AG04450 (cell line): Measurements from ENCODE around the gene STAT4. TPM values are rescaled to one million over a fixed set of nuclear protein-coding genes. Genes with fewer than 3 reads are reported as not detected.

Source experiments
- CTCF ChIA-PET: fragments of 300-600, 350-600 bp; formaldehyde crosslinking; extraction: SDS; loops from one replicate; lab custom pipeline; 2022; ENCODE audit warnings: antibody characterized with exemption, inconsistent platforms; lab: Charles Lee
- POLR2A ChIA-PET: fragments of 350-600 bp; formaldehyde crosslinking; extraction: SDS; loops from one replicate; lab custom pipeline; 2021; ENCODE audit warnings: antibody characterized with exemption, inconsistent platforms; lab: Yijun Ruan, JAX
- DNase-seq: peaks from one replicate; pipeline ENCODE4 v3.0.0-alpha.2; 2011; ENCODE audit warnings: low read depth, low spot score
- H3K27ac ChIP-seq: one replicate; pipeline ENCODE4 v1.5.1; 2012; ENCODE audit warnings: low read depth, low read length, control low read depth
- H3K27me3 ChIP-seq: one replicate; pipeline ENCODE4 v1.6.0; 2012; ENCODE audit warnings: low read length; ENCODE audit not compliant: control insufficient read depth, insufficient read depth
- H3K4me3 ChIP-seq: 2 replicates; pipeline ENCODE4 v1.5.1; 2011; ENCODE audit warnings: mild to moderate bottlenecking, low read depth, low read length, control low read depth
- H3K9me3 ChIP-seq: 2 replicates; pipeline ENCODE4 v1.5.1; 2012; ENCODE audit warnings: low read length; ENCODE audit not compliant: control insufficient read depth, insufficient read depth
- polyA plus RNA-seq: library from polyadenylated mRNA; depleted of rRNA; stranded (reverse); fragments of >200 nt; gene quantifications from 2 replicates; pipeline ENCODE4 v1.2.3, GENCODE V29; 2011
- TF ChIP-seq, protein P1 (sequence below): IDR thresholded peaks from 2 replicates; pipeline ENCODE4 v1.5.1; 2011; ENCODE audit warnings: low read depth, low read length, control low read depth, inconsistent platforms

Gene STAT4
- polyA plus RNA-seq, 1 experiment = 1.3 TPM

DNA sequence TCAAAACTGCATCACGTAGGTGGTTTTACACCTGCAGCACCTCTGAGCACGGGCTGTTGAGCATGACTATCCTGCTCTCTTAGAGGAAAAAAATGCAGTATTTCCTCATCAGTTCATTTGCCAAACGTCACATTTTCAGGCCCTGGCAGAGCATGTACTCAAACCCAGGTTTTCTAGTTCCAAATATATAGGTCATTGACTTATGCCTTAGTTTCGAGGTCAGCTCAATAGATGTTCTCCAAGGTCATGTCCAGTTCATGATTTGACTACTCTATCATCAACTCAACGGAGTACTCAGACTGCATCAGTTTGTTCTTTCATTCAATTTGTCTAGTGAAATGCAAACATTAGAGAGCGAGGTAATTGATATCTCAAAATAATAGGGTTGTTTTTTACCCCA lies 97.5 kb downstream of the STAT4 start:
- ChIA-PET POLR2A (no interaction called here), CTCF (interaction anchor here (0.7 to 6.5 kb wide), 31 partner anchors 10 to 501 kb away, joined by 3 to 251 read pairs (median 8); partner anchors contain the start of gene STAT4)
- H3K4me3 ChIP-seq = no peak overlapping the region
- no peaks in the 10 kb centered on the region for H3K9me3 ChIP-seq
- TF ChIP-seq, protein P1, sequence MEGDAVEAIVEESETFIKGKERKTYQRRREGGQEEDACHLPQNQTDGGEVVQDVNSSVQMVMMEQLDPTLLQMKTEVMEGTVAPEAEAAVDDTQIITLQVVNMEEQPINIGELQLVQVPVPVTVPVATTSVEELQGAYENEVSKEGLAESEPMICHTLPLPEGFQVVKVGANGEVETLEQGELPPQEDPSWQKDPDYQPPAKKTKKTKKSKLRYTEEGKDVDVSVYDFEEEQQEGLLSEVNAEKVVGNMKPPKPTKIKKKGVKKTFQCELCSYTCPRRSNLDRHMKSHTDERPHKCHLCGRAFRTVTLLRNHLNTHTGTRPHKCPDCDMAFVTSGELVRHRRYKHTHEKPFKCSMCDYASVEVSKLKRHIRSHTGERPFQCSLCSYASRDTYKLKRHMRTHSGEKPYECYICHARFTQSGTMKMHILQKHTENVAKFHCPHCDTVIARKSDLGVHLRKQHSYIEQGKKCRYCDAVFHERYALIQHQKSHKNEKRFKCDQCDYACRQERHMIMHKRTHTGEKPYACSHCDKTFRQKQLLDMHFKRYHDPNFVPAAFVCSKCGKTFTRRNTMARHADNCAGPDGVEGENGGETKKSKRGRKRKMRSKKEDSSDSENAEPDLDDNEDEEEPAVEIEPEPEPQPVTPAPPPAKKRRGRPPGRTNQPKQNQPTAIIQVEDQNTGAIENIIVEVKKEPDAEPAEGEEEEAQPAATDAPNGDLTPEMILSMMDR = no peak
- no peak overlapping the region for H3K27ac ChIP-seq
- no peaks in the 10 kb centered on the region for H3K27me3 ChIP-seq
- DNase-seq = no peak

DNA sequence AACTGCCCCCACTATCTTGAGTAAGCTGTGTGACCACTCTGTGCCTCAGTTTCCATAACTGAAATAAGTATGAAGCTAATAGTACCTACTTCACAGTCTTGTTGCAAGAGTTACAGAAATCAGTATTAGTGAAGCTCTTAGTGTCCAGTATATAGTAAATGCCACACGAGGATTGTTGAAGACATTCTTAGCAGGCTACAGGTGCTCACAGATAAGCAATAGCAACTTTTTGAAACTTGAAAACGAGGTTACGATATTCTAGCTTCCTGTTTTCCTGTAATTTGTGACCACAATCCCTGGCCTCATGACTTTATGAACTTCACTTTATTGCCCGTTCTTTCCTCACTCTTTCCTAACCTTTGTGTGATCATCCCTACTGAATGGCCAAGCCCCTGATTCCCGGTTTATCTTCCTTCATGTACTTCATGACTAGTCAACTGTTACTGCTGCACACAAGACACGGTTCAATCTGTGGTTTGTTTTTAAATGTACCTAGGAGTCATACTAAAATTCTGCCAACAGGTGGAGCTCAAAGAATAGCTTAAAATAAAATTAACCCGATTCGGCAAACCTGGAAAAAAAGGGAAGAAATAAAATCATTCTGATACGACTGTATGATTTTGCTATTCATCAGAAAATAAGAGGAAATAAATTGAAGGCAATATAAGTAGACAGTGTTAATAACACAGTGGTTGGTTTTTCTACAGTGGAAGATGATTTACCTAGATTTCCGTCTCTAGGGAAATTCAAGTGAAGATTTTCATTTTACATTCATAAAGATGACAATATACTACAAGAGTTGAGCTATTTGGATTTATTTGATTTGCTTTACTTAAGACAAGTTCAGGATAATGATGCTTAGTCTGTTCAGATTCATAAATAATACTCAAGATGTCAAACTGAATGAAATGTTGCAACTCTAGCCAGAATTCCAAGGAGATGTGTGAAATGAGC lies 98.7 kb downstream of the STAT4 start:
- H3K9me3 ChIP-seq = no peaks in the 10 kb centered on the region
- DNase-seq = no peak
- no peaks in the 10 kb centered on the region for H3K27me3 ChIP-seq
- ChIA-PET CTCF (interaction anchor here (0.6 to 6.5 kb wide), 48 partner anchors 10 to 606 kb away, joined by 3 to 251 read pairs (median 5); partner anchors contain the start of gene STAT4), POLR2A (interaction anchor here (0.6 to 2.3 kb wide), 5 partner anchors 32 to 252 kb away, joined by 3 to 18 read pairs (median 4); no protein-coding TSS in a partner anchor)
- no peak overlapping the region for H3K4me3 ChIP-seq
- TF ChIP-seq, protein P1 = peak; percentile 69
- H3K27ac ChIP-seq = no peak overlapping the region

DNA sequence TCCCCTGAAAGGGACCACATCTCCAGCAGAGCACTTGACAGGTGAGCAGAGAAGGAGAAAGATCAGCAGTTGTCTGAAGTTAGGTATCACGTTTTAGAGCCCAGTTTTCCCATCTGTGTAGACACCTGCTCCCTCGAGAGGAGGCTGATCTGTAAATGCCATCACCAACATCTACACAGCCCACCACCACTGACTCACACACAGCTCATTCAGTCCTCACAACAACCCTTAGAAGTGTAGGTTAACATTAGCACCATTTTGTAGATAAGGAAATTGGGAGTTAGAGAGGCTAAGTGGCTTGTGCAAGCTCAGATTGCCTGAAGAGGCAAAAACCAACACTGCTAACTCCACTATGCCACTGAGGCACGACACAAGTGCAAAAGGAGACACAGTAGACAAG lies 99.6 kb downstream of the STAT4 start:
- TF ChIP-seq, protein P1 = no peak
- Histone ChIP-seq H3K27ac (no peak overlapping the region), H3K9me3 (no peaks in the 10 kb centered on the region), H3K4me3 (no peak overlapping the region), H3K27me3 (no peaks in the 10 kb centered on the region)
- ChIA-PET POLR2A (interaction anchor here (0.9 to 2.3 kb wide), 3 partner anchors 31 to 194 kb away, joined by 3 to 18 read pairs (median 13); partner anchors contain the start of gene MYO1B), CTCF (interaction anchor here (0.7 to 6.5 kb wide), 22 partner anchors 8 to 488 kb away, joined by 3 to 251 read pairs (median 13); partner anchors contain the start of gene STAT4)
- DNase-seq = no peak

DNA sequence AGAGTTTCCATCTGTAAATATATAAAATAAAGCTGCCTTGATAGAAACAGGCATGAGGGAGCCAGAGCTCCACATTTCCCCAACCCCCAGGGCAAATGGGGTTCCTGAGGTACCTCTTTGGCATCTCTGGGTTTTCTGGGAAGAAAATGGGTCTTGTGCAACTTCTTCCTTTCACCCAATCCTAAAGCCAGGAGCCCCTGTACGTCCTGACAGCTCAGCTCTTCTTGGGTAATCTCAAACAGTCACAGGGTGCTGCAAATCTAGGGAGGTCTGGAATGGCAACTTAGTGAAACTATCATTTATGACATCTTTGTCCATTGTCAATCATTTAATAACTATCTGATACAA lies 100.2 kb downstream of the STAT4 start:
- no peaks in the 10 kb centered on the region for H3K27me3 ChIP-seq
- no peaks in the 10 kb centered on the region for H3K9me3 ChIP-seq
- H3K4me3 ChIP-seq = no peak overlapping the region
- no peak for DNase-seq
- TF ChIP-seq, protein P1 = no peak
- CTCF ChIA-PET = interaction anchor here (0.9 to 6.5 kb wide), 15 partner anchors 8 to 488 kb away, joined by 3 to 251 read pairs (median 13); no protein-coding TSS in a partner anchor
- POLR2A ChIA-PET = interaction anchor here (0.8 to 2.3 kb wide), 6 partner anchors 28 to 195 kb away, joined by 3 to 18 read pairs (median 9); partner anchors contain the start of genes MYO1B and STAT1
- H3K27ac ChIP-seq = peak overlapping the region; percentile 62
